HFF-Myc (cell line): ENCODE data around the gene APC2.
"Not testable (repeated sequence)": the region's sequence is repeated elsewhere in the genome, so short reads cannot be mapped to it uniquely, and the experiment has no call there.

ENCODE experiments used
- DNase-seq: peaks from one replicate; pipeline ENCODE4 v3.0.0-alpha.2; 2011; ENCODE audit warnings: low read depth; ENCODE audit errors: extremely low read depth
- H3K4me3 ChIP-seq: replicated peaks from 2 replicates; pipeline ENCODE4 v1.5.1; 2011; ENCODE audit warnings: low read depth, mild to moderate bottlenecking, control low read depth, low read length
- CTCF ChIP-seq: IDR thresholded peaks from 2 replicates; pipeline ENCODE4 v1.5.1; 2012; ENCODE audit warnings: mild to moderate bottlenecking, low read depth, low read length, control low read depth; ENCODE audit errors: missing control alignments

The APC2 gene

GRCh38 chr19:1438035-1438932 is 11.6 kb upstream of the APC2 start, which contains the start of gene RPS15:
Gene RPS15 (plus strand): TSS chr19:1438396. CDS start chr19:1438426, 30 bp downstream.
- H3K4me3 ChIP-seq = peak within 1 kb of the TSS; percentile 95
- peak; percentile 90 for TF ChIP-seq CTCF
- DNase-seq = peak; percentile 77

- H3K4me3 ChIP-seq = peak overlapping the region; percentile 95
- no peak for DNase-seq
- no peak for TF ChIP-seq CTCF
Measured at GRCh38 chr19:1438933-1439354, 11.0 kb upstream of the APC2 start.

- H3K4me3 ChIP-seq = peak overlapping the region; percentile 95
- DNase-seq = not testable (repeated sequence)
Measured at GRCh38 chr19:1439525-1440417, 10.2 kb upstream of the APC2 start.

GRCh38 chr19:1440418-1440801 is 9.5 kb upstream of the APC2 start:
- H3K4me3 ChIP-seq = peak overlapping the region; percentile 95
- TF ChIP-seq CTCF = no peak
- no peak for DNase-seq

GRCh38 chr19:1441022-1441426 is 8.9 kb upstream of the APC2 start:
- no peak for DNase-seq
- peak overlapping the region; percentile 95 for H3K4me3 ChIP-seq
- TF ChIP-seq CTCF = no peak

GRCh38 chr19:1441677-1442438 is 8.1 kb upstream of the APC2 start:
- H3K4me3 ChIP-seq = no peak overlapping the region
- no peak for TF ChIP-seq CTCF
- DNase-seq = no peak
